ENCODE measurements around the gene STX4.

STX4 gene

GRCh38 chr16:31032736-31033708 is at the start of gene STX4:
TSS of gene STX4 (plus strand) at chr16:31033558. CDS start at chr16:31033806, 248 bp downstream.
- H3K4me3 ChIP-seq (ENCODE audit: low read depth, low read length): peak within 1 kb of the TSS; percentile 80
- TF ChIP-seq CTCF (IDR thresholded peaks at IDR 0.05; ENCODE audit: borderline replicate concordance, insufficient read depth, low read depth, low read length): no peak

GRCh38 chr16:30983898-30984610 is 49.3 kb upstream of the STX4 start:
- no peak for TF ChIP-seq CTCF (IDR thresholded peaks at IDR 0.05; ENCODE audit: borderline replicate concordance, insufficient read depth, low read depth, low read length)
- no peak overlapping the region for H3K4me3 ChIP-seq (ENCODE audit: low read depth, low read length)

GRCh38 chr16:30984669-30985400 is 48.5 kb upstream of the STX4 start, which contains the start of gene HSD3B7:
TSS of gene HSD3B7 (plus strand) at chr16:30985207. CDS start at chr16:30985659, 452 bp downstream.
- H3K4me3 ChIP-seq (ENCODE audit: low read depth, low read length): no peak within 1 kb of the TSS
- peak; percentile 93 for TF ChIP-seq CTCF (IDR thresholded peaks at IDR 0.05; ENCODE audit: borderline replicate concordance, insufficient read depth, low read depth, low read length)

- H3K4me3 ChIP-seq (ENCODE audit: low read depth, low read length): no peak overlapping the region
- no peak for TF ChIP-seq CTCF (IDR thresholded peaks at IDR 0.05; ENCODE audit: borderline replicate concordance, insufficient read depth, low read depth, low read length)
Observed at GRCh38 chr16:30985401-30986128, 47.8 kb upstream of the STX4 start.

- 0 out of 2 replicates have a peak, but pooled peaks have one; percentile 3 for TF ChIP-seq CTCF (IDR thresholded peaks at IDR 0.05; ENCODE audit: borderline replicate concordance, insufficient read depth, low read depth, low read length)
- no peak overlapping the region for H3K4me3 ChIP-seq (ENCODE audit: low read depth, low read length)
Observed at GRCh38 chr16:30986129-30986991, 47.0 kb upstream of the STX4 start.
